Measurements from ENCODE around the gene PDE4C. TPM values are rescaled to one million over a fixed set of nuclear protein-coding genes. Genes with fewer than 3 reads are reported as not detected.

PDE4C gene
- total RNA-seq, 1 experiment from 2014 or later: 0.36 TPM

- Histone ChIP-seq H3K4me1 (no peaks in the 10 kb centered on the region), H3K36me3 (ENCODE audit: control insufficient read depth, insufficient read depth, low read length) (no peaks in the 10 kb centered on the region), H3K4me3 (ENCODE audit: low read depth, low read length) (no peak overlapping the region), H3K9me3 (no peaks in the 10 kb centered on the region), H3K27me3 (replicated peaks; ENCODE audit: control insufficient read depth, insufficient read depth, low read length) (no peaks in the 10 kb centered on the region)
- ChIA-PET POLR2A (no interaction called here), CTCF (interaction anchor here (0.8 to 2.7 kb wide), 6 partner anchors 26 to 141 kb away, joined by 3 to 33 read pairs (median 6); partner anchors contain the start of genes LSM4 and MPV17L2)
- H3K27ac Mint-ChIP-seq (ENCODE audit: unreplicated experiment): no peak overlapping the region
- H3K9me3 Mint-ChIP-seq (ENCODE audit: unreplicated experiment): no peaks in the 10 kb centered on the region
- H3K27me3 Mint-ChIP-seq (ENCODE audit: insufficient read depth, unreplicated experiment): no peaks in the 10 kb centered on the region
- H3K36me3 Mint-ChIP-seq (ENCODE audit: insufficient read depth, unreplicated experiment): no peaks in the 10 kb centered on the region
- no peak overlapping the region for H3K4me3 Mint-ChIP-seq (ENCODE audit: unreplicated experiment)
- BruUV-seq (replicated peaks): no TSS peak
- TF ChIP-seq CTCF (IDR thresholded peaks at IDR 0.05; ENCODE audit: insufficient read depth in 1 of 2, low read depth in 1 of 2, low read length in 1 of 2, severe bottlenecking in 1 of 2, unreplicated experiment in 1 of 2): no peak
- intact Hi-C loops (cut with micrococcal nuclease; ENCODE audit: unreplicated experiment): loop anchor here (2.0 kb wide), 1 partner anchor 25 kb away; no protein-coding TSS in a partner anchor
- DNase-seq: no peak
- H3K4me1 Mint-ChIP-seq (ENCODE audit: low read depth, unreplicated experiment): peaks cover 6% of the 10 kb centered on the region
Observed at GRCh38 chr19:18253716-18254115, 27.5 kb upstream of the PDE4C start.

- Mint-ChIP-seq H3K4me1 (ENCODE audit: low read depth, unreplicated experiment) (peaks cover 6% of the 10 kb centered on the region), H3K4me3 (ENCODE audit: unreplicated experiment) (no peak overlapping the region), H3K9me3 (ENCODE audit: unreplicated experiment) (no peaks in the 10 kb centered on the region), H3K36me3 (ENCODE audit: insufficient read depth, unreplicated experiment) (no peaks in the 10 kb centered on the region), H3K27me3 (ENCODE audit: insufficient read depth, unreplicated experiment) (no peaks in the 10 kb centered on the region), H3K27ac (ENCODE audit: unreplicated experiment) (no peak overlapping the region)
- Histone ChIP-seq H3K4me3 (ENCODE audit: low read depth, low read length) (no peak overlapping the region), H3K4me1 (no peaks in the 10 kb centered on the region), H3K36me3 (ENCODE audit: control insufficient read depth, insufficient read depth, low read length) (no peaks in the 10 kb centered on the region), H3K27me3 (replicated peaks; ENCODE audit: control insufficient read depth, insufficient read depth, low read length) (no peaks in the 10 kb centered on the region), H3K9me3 (no peaks in the 10 kb centered on the region)
- ChIA-PET POLR2A (no interaction called here), CTCF (interaction anchor here (0.6 to 2.7 kb wide), 7 partner anchors 19 to 140 kb away, joined by 3 to 33 read pairs (median 3); partner anchors contain the start of genes LSM4 and RAB3A)
- DNase-seq: no peak
- no TSS peak for BruUV-seq (replicated peaks)
- intact Hi-C loops (cut with micrococcal nuclease; ENCODE audit: unreplicated experiment): loop anchor here (2.0 kb wide), 1 partner anchor 24 kb away; no protein-coding TSS in a partner anchor
- TF ChIP-seq CTCF (IDR thresholded peaks at IDR 0.05; ENCODE audit: insufficient read depth in 1 of 2, low read depth in 1 of 2, low read length in 1 of 2, severe bottlenecking in 1 of 2, unreplicated experiment in 1 of 2): no peak
Observed at GRCh38 chr19:18253130-18253529, 26.9 kb upstream of the PDE4C start.

GRCh38 chr19:18252370-18252717 lies 26.1 kb upstream of the PDE4C start:
- Mint-ChIP-seq H3K9me3 (ENCODE audit: unreplicated experiment) (no peaks in the 10 kb centered on the region), H3K4me3 (ENCODE audit: unreplicated experiment) (no peak overlapping the region), H3K27ac (ENCODE audit: unreplicated experiment) (no peak overlapping the region), H3K27me3 (ENCODE audit: insufficient read depth, unreplicated experiment) (no peaks in the 10 kb centered on the region), H3K4me1 (ENCODE audit: low read depth, unreplicated experiment) (peaks cover 6% of the 10 kb centered on the region), H3K36me3 (ENCODE audit: insufficient read depth, unreplicated experiment) (no peaks in the 10 kb centered on the region)
- H3K4me3 ChIP-seq (ENCODE audit: low read depth, low read length): no peak overlapping the region
- DNase-seq: no peak
- H3K36me3 ChIP-seq (ENCODE audit: control insufficient read depth, insufficient read depth, low read length): no peaks in the 10 kb centered on the region
- no peaks in the 10 kb centered on the region for H3K9me3 ChIP-seq
- H3K4me1 ChIP-seq: no peaks in the 10 kb centered on the region
- H3K27me3 ChIP-seq (replicated peaks; ENCODE audit: control insufficient read depth, insufficient read depth, low read length): no peaks in the 10 kb centered on the region
- intact Hi-C loops (cut with micrococcal nuclease; ENCODE audit: unreplicated experiment): loop anchor here (2.0 kb wide), 1 partner anchor 24 kb away; no protein-coding TSS in a partner anchor
- no TSS peak for BruUV-seq (replicated peaks)
- TF ChIP-seq CTCF (IDR thresholded peaks at IDR 0.05; ENCODE audit: insufficient read depth in 1 of 2, low read depth in 1 of 2, low read length in 1 of 2, severe bottlenecking in 1 of 2, unreplicated experiment in 1 of 2): no peak
- POLR2A ChIA-PET: no interaction called here
- CTCF ChIA-PET: interaction anchor here (0.6 to 2.7 kb wide), 10 partner anchors 11 to 139 kb away, joined by 3 to 33 read pairs (median 7); partner anchors contain the start of gene RAB3A
